Epithelial cell of esophagus (primary cell): ENCODE measurements around the gene RNF26.

Experiments
- DNase-seq: peaks from one replicate; pipeline ENCODE4 v3.0.0; 2010; ENCODE audit warnings: low read depth
- H3K4me3 ChIP-seq: 2 replicates; pipeline ENCODE4 v1.5.1; 2011; ENCODE audit warnings: mild to moderate bottlenecking, low read length, control low read depth
- CTCF ChIP-seq: IDR thresholded peaks from 2 replicates; pipeline ENCODE4 v1.5.1; 2011; ENCODE audit warnings: low read depth, mild to moderate bottlenecking, low read length, control low read depth, inconsistent platforms; ENCODE audit not compliant: insufficient read depth; ENCODE audit errors: missing control alignments

The RNF26 gene

GRCh38 chr11:119355091-119355843 lies 20.9 kb downstream of the RNF26 start:
- peak; percentile 57 for DNase-seq
- TF ChIP-seq CTCF = no peak
- no peak overlapping the region for H3K4me3 ChIP-seq

DNA sequence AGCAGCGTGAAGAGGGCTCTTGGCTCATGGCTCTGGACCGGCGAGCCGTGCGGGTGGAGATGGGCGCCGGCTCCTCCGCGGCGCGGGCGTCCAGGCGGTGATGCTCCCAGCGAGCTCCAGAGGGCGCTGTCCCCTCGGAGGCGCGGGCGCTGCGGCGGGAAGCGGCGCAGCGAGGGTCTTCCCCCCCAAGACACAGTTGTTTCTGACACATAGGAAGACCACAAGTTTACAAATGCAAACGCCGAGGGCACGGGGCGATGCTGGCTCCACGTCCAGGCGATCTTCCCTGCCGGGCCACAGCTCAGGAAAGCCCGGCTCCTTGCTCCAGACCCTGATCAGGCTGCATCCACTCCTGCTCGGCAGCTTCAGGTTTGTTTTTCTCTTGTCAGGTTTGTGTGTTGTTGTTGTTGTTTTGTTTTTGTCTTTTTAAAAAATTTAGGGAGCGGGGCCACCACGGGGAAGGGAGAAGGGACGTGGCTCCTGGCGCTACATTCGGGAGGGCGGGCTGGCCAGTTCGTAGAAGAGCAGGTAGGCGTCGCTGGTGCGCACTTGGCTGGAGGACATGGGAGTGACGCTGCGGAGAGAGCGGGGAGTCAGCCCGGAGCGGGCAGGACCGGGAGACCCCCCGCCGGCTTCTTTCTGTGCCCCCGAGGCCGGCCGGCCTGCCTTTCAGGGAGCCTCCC lies 22.2 kb downstream of the RNF26 start:
- H3K4me3 ChIP-seq = peak overlapping the region; percentile 43
- DNase-seq = peak; percentile 77
- peak; percentile 65 for TF ChIP-seq CTCF

- DNase-seq = no peak
- no peak overlapping the region for H3K4me3 ChIP-seq
- TF ChIP-seq CTCF = no peak
These were observed 22.7 kb downstream of the RNF26 start for GRCh38 chr11:119357074-119357473.

GRCh38 chr11:119359365-119360214 lies 25.3 kb downstream of the RNF26 start:
- peak; percentile 80 for DNase-seq
- TF ChIP-seq CTCF = no peak
- no peak overlapping the region for H3K4me3 ChIP-seq

DNA sequence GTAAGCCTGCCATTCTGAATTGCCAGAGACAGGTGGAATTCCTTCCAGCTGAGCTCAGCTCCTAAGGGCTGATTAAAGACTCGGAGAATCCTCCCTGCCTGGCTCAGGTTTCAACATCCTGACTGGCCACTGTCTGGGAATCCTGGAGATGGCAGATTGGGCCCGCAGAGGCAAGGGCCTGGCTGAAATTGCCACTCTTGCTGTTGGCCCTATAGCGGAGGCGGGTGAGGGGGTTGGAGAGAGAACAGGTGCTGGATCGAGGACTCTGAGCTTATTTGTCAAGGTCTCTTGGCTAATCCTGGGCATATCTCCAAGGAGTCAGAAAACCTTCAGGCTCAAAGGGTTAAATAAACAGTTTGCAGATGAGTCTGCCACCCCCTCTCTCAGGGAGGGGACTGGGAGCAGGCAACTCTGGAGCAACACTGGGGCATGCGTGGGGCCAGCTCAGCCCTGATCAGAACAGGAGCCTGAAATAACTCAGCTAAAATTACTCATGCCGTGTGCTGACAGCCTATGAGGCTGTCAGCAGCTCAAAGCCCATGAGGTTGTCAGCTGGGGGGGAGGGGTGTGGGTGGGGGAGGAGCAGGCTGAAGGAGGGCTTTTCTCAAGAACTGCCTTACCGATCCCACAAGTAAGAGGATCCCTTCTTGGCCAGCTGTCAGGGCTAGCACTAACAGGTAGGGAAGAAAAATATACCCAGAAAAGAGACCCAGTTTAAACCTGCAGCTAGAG lies 26.9 kb downstream of the RNF26 start:
- no peak for TF ChIP-seq CTCF
- DNase-seq = peak; percentile 97
- H3K4me3 ChIP-seq = no peak overlapping the region

- TF ChIP-seq CTCF = no peak
These were observed 27.8 kb downstream of the RNF26 start for GRCh38 chr11:119361941-119362725.

More at GRCh38 chr11:119361941-119362725, 27.8 kb downstream of the RNF26 start:
- no peak for DNase-seq
- no peak overlapping the region for H3K4me3 ChIP-seq
